GM21390 (cell line): ENCODE measurements around the gene NDUFAF2.
A peak's percentile ranks its signal among the peaks of the same experiment; 100 is the strongest.
"Not testable (repeated sequence)": the region's sequence is repeated elsewhere in the genome, so short reads cannot be mapped to it uniquely, and the experiment has no call there.

ENCODE experiments used
- ATAC-seq: cut with Tn5 transposase; IDR thresholded peaks from one replicate; pipeline ENCODE4 v1.9.1; 2021; ENCODE audit not compliant: unreplicated experiment

NDUFAF2 gene

GRCh38 chr5:60944904-60945812 lies at the start of gene NDUFAF2, which contains the start of gene ERCC8:
Gene NDUFAF2 (plus strand): TSS chr5:60945205. CDS start chr5:60945256, 51 bp downstream.
Gene ERCC8 (minus strand): TSS chr5:60945070. CDS start chr5:60945008, 62 bp downstream.
- ATAC-seq, result peak; percentile 99

GRCh38 chr5:60896991-60897390 lies 48.0 kb upstream of the NDUFAF2 start:
- no peak for ATAC-seq

DNA sequence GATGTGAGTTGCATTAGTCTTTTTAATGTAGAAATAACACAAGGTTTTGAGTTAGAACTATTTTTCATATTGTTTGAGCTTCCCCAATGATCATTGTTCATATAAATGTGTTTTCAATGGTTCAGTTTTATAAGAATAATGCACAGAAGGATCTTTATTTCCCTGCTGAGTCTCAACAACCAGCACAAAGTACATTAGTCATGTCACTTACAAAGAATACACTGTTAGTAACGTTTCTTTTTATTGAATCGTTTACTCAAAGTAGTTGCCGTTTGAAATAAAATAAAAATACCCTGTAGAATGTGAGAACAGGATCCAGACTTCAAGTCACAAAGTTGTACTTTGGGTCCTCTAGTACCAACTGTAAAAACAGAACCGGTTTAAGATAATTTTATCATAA lies 41.6 kb upstream of the NDUFAF2 start:
- ATAC-seq, result no peak

DNA sequence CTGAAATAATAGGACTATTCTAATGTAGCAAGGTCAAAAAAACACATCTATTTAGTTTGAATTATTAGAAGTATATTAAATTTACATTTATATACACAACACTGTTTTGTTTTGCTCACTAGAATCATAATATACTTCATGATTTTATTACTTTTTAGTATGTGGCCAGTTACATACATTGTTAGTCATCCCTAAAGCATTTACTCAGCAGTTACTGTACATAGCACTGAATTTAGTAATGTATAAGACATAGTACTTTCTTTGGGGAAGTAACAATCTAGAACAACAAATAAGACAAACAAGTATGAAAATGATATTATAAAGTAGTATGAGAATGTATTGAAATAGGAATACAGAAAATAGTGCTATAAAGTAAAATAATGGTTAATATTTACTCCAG lies 28.4 kb upstream of the NDUFAF2 start:
- no peak for ATAC-seq

DNA sequence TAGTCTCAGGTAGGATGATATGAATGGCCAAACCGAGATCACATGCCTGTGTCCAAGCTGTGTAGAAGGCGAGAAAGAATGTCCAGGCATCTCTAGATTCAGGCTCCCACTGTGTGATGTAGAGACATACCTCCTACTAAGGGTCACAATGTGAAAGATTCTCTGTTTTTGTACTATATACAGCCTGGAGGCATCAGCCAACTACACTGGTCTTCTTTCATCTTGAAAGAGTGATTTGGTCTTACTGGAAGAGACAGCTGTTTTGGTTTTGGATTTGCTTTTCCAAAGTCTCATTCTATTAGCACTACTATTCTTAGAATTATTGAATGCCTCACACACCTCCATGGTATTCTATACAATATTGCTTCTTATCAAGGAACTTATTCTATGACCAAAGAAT lies 26.5 kb upstream of the NDUFAF2 start:
- no peak for ATAC-seq

- no peak for ATAC-seq
Observed at GRCh38 chr5:60927450-60927849, 17.6 kb upstream of the NDUFAF2 start.

- ATAC-seq, result no peak
Observed at GRCh38 chr5:60929024-60929423, 16.0 kb upstream of the NDUFAF2 start.

DNA sequence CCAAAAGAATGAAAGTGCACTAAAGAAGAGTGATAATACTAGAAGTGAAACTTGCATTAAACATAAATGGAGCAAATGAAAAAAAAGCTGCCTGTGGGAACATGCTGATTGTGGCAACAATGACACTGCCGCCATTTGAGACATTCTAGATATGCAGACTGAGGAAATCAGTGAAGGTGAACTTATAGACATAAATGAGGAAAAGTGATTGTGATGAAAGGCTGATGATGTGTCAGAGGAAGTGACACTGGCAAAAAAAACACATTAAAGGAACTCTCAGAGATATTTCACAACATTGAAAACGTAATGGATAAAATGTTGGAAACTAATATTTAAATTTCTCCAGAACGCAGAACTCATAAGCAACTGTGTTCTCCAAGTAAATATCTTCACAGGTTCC lies 1.4 kb upstream of the NDUFAF2 start:
- no peak for ATAC-seq

- ATAC-seq, result peak; percentile 25
Observed at GRCh38 chr5:60945813-60946187, 795 bp downstream of the NDUFAF2 start.

- no peak for ATAC-seq
Observed at GRCh38 chr5:60948738-60949137, 3.7 kb downstream of the NDUFAF2 start.

DNA sequence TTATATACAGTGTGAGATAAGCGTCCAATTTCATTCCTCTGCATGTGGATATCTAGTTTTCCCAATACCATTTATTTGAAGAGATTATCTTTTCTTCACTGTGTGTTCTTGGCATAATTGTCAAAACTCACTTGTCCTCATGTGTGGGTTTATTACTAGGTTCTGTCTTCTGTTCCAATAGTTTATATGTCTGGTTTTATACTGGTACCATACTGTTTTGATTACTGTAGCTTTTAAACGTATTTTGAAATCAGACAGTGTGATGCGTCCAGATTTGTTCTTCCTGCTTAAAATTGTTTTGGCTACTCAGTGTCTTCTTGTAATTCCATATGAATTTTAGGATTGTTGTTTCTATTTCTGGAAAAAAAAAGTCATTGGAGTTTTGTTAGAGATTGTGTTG lies 10.2 kb downstream of the NDUFAF2 start:
- ATAC-seq, result no peak

GRCh38 chr5:60958088-60958487 lies 13.1 kb downstream of the NDUFAF2 start:
- no peak for ATAC-seq

GRCh38 chr5:60958712-60959111 lies 13.7 kb downstream of the NDUFAF2 start:
- ATAC-seq, result no peak

DNA sequence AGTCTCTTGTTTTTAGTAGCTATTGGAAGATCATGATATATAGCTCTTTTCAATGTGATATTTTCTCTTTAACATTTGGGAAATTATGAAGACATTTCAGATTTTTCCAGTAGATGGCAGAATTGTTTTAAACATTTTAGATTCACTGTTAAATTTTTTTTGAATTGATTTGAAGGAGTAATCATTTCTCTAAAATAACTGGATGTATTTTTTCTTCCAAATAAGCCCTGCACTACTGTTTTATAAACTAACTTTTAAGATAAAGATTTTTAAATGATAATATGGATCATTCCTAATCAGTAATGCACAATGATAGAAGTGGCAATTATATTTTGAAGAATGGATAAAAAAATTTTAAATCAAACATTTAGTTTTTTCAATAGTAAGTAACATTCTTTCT lies 14.2 kb downstream of the NDUFAF2 start:
- no peak for ATAC-seq

DNA sequence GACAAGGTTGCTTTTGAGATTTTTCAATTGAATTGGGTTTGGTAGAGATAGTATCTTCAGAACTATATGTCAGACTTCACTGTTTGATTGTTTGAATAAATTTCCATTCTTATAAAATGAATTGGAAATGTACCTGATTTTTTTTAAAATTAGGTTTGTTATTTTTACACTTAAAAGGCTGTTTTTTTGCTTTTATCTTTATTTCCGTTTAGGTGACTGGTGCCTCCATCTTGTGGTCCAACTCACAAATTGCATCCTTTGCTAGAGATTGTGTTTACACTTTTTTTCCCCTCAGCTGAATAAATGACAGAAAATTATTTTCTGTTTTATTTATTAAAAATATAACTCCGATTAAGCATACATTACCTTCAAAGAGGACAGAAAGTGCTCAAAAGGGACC lies 15.6 kb downstream of the NDUFAF2 start:
- ATAC-seq, result no peak

GRCh38 chr5:60961685-60962084 lies 16.7 kb downstream of the NDUFAF2 start:
- ATAC-seq, result no peak

DNA sequence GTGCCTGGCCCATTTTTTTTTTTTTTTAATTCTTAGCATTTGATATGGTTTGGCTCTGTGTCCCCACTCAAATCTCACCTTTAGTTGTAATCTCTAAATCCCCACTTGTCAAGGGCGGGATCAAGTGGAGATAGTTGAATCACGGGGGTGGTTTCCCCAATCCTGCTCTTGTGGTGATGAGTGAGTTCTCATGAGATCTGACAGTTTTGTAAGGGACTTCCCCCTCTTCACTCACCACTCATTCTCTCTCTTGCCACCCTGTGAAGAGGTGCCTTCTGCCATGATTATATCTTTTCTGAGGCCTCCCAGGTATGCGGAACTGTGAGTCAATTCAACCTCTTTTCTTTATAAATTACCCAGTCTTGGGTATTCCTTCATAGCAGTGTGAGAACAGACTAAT lies 27.2 kb downstream of the NDUFAF2 start:
- no peak for ATAC-seq

GRCh38 chr5:60977956-60978737 lies 33.1 kb downstream of the NDUFAF2 start:
- ATAC-seq, result no peak

- ATAC-seq, result no peak
Observed at GRCh38 chr5:60978968-60979367, 34.0 kb downstream of the NDUFAF2 start.

GRCh38 chr5:60980511-60980910 lies 35.5 kb downstream of the NDUFAF2 start:
- no peak for ATAC-seq

DNA sequence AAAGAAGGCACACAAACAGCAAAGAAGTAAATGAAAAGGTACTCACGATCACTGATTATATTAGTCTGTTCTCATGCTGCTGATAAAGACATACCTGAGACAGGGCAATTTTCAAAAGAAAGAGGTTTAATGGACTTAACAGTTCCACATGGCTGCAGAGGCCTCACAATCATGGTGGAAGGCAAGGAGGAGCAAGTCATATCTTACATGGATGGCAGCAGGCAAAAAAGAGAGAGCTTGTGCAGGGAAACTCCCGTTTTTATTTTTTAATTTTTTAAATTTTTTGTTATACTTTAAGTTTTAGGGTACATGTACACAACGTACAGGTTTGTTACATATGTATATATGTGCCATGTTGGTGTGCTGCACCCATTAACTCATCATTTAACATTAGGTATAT lies 37.1 kb downstream of the NDUFAF2 start:
- not testable (repeated sequence) for ATAC-seq

- no peak for ATAC-seq
Observed at GRCh38 chr5:60989790-60990189, 44.8 kb downstream of the NDUFAF2 start.
